ENCODE data around the gene ANKRD13A. TPM values are rescaled to one million over a fixed set of nuclear protein-coding genes. Genes with fewer than 3 reads are reported as not detected.

Gene ANKRD13A
- total RNA-seq, 1 experiment from 2014 or later: 19.9 TPM

GRCh38 chr12:110068654-110069053 lies 69.4 kb downstream of the ANKRD13A start:
- no peaks in the 10 kb centered on the region for H3K9me3 ChIP-seq (ENCODE audit: control insufficient read depth in 1 of 2, insufficient read depth in 1 of 2, low read depth in 1 of 2, low read length in 2 of 2)
- H3K9me2 ChIP-seq (ENCODE audit: insufficient read depth): no peaks in the 10 kb centered on the region
- no TSS peak for BruUV-seq (replicated peaks)
- H3K4me2 ChIP-seq (ENCODE audit: low read length): no peak overlapping the region
- no peak overlapping the region for H3K9ac ChIP-seq (ENCODE audit: low read length)
- POLR2A ChIA-PET: no interaction called here
- no peaks in the 10 kb centered on the region for H3K79me2 ChIP-seq (ENCODE audit: insufficient read depth, low read length)
- H3K4me1 ChIP-seq (ENCODE audit: control insufficient read depth in 1 of 2, insufficient read depth in 2 of 2, low read length in 2 of 2): no peaks in the 10 kb centered on the region
- no peaks in the 10 kb centered on the region for H4K20me1 ChIP-seq (ENCODE audit: insufficient read depth)
- ATAC-seq: no peak
- no peak for DNase-seq (ENCODE audit: low read depth, low spot score)
- H3K36me3 ChIP-seq (ENCODE audit: control insufficient read depth in 1 of 2, insufficient read depth in 2 of 2, low read length in 2 of 2): no peaks in the 10 kb centered on the region
- H3K4me3 ChIP-seq (replicated peaks in 1 of 2; ENCODE audit: low read depth in 1 of 2, low read length in 2 of 2): no peak overlapping the region
- no peak overlapping the region for H2AFZ ChIP-seq (ENCODE audit: low read depth, low read length, poor library complexity, severe bottlenecking)
- H3K27ac ChIP-seq (ENCODE audit: low read depth, low read length): no peak overlapping the region
- no peak for TF ChIP-seq TCF7L2 (IDR thresholded peaks at IDR 0.05; ENCODE audit: borderline replicate concordance, extremely low read depth, insufficient read depth, insufficient read length)
- no peak for TF ChIP-seq ZBTB33 (IDR thresholded peaks at IDR 0.05; ENCODE audit: extremely low read depth, insufficient replicate concordance, low read length)
- TF ChIP-seq RAD21 (IDR thresholded peaks at IDR 0.05; ENCODE audit: low read depth): no peak
- no peak for TF ChIP-seq CTCF (IDR thresholded peaks at IDR 0.05 in 2 of 3, conservative IDR thresholded peaks at IDR 0.05 in 1 of 3; ENCODE audit: borderline replicate concordance in 1 of 3, insufficient read depth in 1 of 3, low read depth in 2 of 3, low read length in 2 of 3)
- TF ChIP-seq POLR2AphosphoS5 (IDR thresholded peaks at IDR 0.05; ENCODE audit: low read depth, low read length): no peak
- no peak for TF ChIP-seq CBX3 (IDR thresholded peaks at IDR 0.05; ENCODE audit: low read depth)
- TF ChIP-seq CEBPB (IDR thresholded peaks at IDR 0.05; ENCODE audit: low read depth): no peak
- TF ChIP-seq FOSL1 (IDR thresholded peaks at IDR 0.05; ENCODE audit: low read depth): no peak
- TF ChIP-seq JUND (IDR thresholded peaks at IDR 0.05): no peak
- CTCF ChIA-PET: no interaction called here
- RAD21 ChIA-PET (ENCODE audit: low non-redundant PET in 1 of 2, low total read pairs in 2 of 2, uncharacterized antibody in 2 of 2, unreplicated experiment in 2 of 2): no interaction called here
- H3K27me3 ChIP-seq (ENCODE audit: insufficient read depth, low read length): no peaks in the 10 kb centered on the region
- intact Hi-C loops (cut with micrococcal nuclease): no loop called here
